Natural killer cell (primary cell): ENCODE data around the gene TENM3. TPM values are rescaled to one million over a fixed set of nuclear protein-coding genes. Genes with fewer than 3 reads are reported as not detected.

ENCODE experiments used
- ATAC-seq, 3 donors: fragments of 150-1000 bp in 2 of 3; fragments of 200-7000 bp in 1 of 3; cut with Tn5 transposase; 1 replicate in 1 of 3; 2 replicates in 2 of 3; pipeline ENCODE4 v1.10.0; 2021; ENCODE audit warnings: mild to moderate bottlenecking in 2 of 3, moderate library complexity in 2 of 3
- DNase-seq, 2 donors: peaks; one replicate each; pipeline versions ENCODE4 v3.0.0 to v3.0.0-alpha.2; 2013 to 2021; ENCODE audit warnings: mixed read lengths in 1 of 2
- H3K27ac ChIP-seq: one replicate; pipeline ENCODE4 v1.5.1; 2013; ENCODE audit warnings: mild to moderate bottlenecking, low read length
- H3K27me3 ChIP-seq: one replicate; pipeline ENCODE4 v1.6.1; 2013; ENCODE audit warnings: low read length; ENCODE audit not compliant: control insufficient read depth, insufficient read depth
- H3K36me3 ChIP-seq: one replicate; pipeline ENCODE4 v1.6.1; 2013; ENCODE audit warnings: low read length; ENCODE audit not compliant: control insufficient read depth, insufficient read depth
- H3K4me1 ChIP-seq: one replicate; pipeline ENCODE4 v1.6.1; 2013; ENCODE audit warnings: low read length; ENCODE audit not compliant: control insufficient read depth, insufficient read depth
- H3K4me3 ChIP-seq: one replicate; pipeline ENCODE4 v1.5.1; 2013; ENCODE audit warnings: low read length
- H3K9me3 ChIP-seq: one replicate; pipeline ENCODE4 v1.6.1; 2013; ENCODE audit warnings: low read length; ENCODE audit not compliant: control insufficient read depth, insufficient read depth
- H3K27ac Mint-ChIP-seq, 2 donors: one replicate each; pipeline ENCODE4 v1.8.0; 2022; ENCODE audit warnings: mild to moderate bottlenecking in 2 of 2, mixed read lengths in 2 of 2, moderate library complexity in 1 of 2
- H3K27me3 Mint-ChIP-seq, 2 donors: one replicate each; pipeline ENCODE4 v1.8.0; 2022; ENCODE audit warnings: low read depth in 2 of 2, mixed read lengths in 2 of 2
- H3K36me3 Mint-ChIP-seq: one replicate; pipeline ENCODE4 v1.8.0; 2022; ENCODE audit warnings: mixed read lengths
- H3K4me1 Mint-ChIP-seq, 2 donors: one replicate each; pipeline ENCODE4 v1.8.0; 2022; ENCODE audit warnings: mixed read lengths in 2 of 2
- H3K4me3 Mint-ChIP-seq: one replicate; pipeline ENCODE4 v1.8.0; 2022; ENCODE audit warnings: mild to moderate bottlenecking, moderate library complexity, mixed read lengths
- H3K9me3 Mint-ChIP-seq, 2 donors: one replicate each; pipeline ENCODE4 v1.8.0; 2022; ENCODE audit warnings: mixed read lengths in 2 of 2
- CTCF ChIP-seq: fragments of 200-600 bp; IDR thresholded peaks from one replicate; pipeline ENCODE4 v1.8.0; 2022; ENCODE audit warnings: antibody characterized with exemption
- WGBS: methylation state at CpG from one replicate; pipeline ENCODE4 v1.1.7; 2013; ENCODE audit warnings: missing lambda C conversion rate; ENCODE audit not compliant: insufficient coverage; 5-methylcytosine and 5-hydroxymethylcytosine counted together
- intact Hi-C: fragments of 100-400 bp; cut with micrococcal nuclease; formaldehyde crosslinking; loops from one replicate; pipeline ENCODE4 v1.14.2; 2022
- total RNA-seq, 4 donors: library from RNA; stranded (reverse); fragments of 120-200 nt in 1 of 4; gene quantifications; one replicate each; pipeline versions ENCODE4 v1.2.3 to v1.2.4, GENCODE V29; 2013 to 2022

The TENM3 gene
- total RNA-seq, 3 donors from 2014 or later (not counting 1 experiment from before 2014, with no cell fraction given), result not detected

GRCh38 chr4:182354867-182355266, 111.7 kb downstream of the TENM3 start:
- Mint-ChIP-seq H3K9me3 (peaks cover 6 to 12% of the 10 kb centered on the region in 2 donors), H3K4me1 (no peaks in the 10 kb centered on the region), H3K27me3 (no peaks in the 10 kb centered on the region), H3K4me3 (no peak overlapping the region), H3K36me3 (no peaks in the 10 kb centered on the region), H3K27ac (no peak overlapping the region)
- Histone ChIP-seq H3K9me3 (no peaks in the 10 kb centered on the region), H3K27me3 (no peaks in the 10 kb centered on the region), H3K36me3 (no peaks in the 10 kb centered on the region), H3K4me3 (no peak overlapping the region), H3K4me1 (no peaks in the 10 kb centered on the region), H3K27ac (no peak overlapping the region)
- ATAC-seq (no peak), DNase-seq (no peak)
- no peak for TF ChIP-seq CTCF
- 52% methylated on average over 7 of the region's 7 CpGs for WGBS
- intact Hi-C loops, result no loop called here

GRCh38 chr4:182367153-182367552, 124.0 kb downstream of the TENM3 start:
- DNase-seq (no peak), ATAC-seq (no peak)
- WGBS, result 89% methylated on average over 13 of the region's 13 CpGs
- H3K36me3 Mint-ChIP-seq, result no peaks in the 10 kb centered on the region
- H3K36me3 ChIP-seq, result no peaks in the 10 kb centered on the region
- no peak for TF ChIP-seq CTCF
- H3K4me1 Mint-ChIP-seq, result no peaks in the 10 kb centered on the region
- peaks cover 2 to 9% of the 10 kb centered on the region in 2 donors for H3K9me3 Mint-ChIP-seq
- no peak overlapping the region for H3K4me3 ChIP-seq
- no peak overlapping the region for H3K27ac Mint-ChIP-seq
- H3K27me3 ChIP-seq, result no peaks in the 10 kb centered on the region
- H3K27me3 Mint-ChIP-seq, result peaks cover 0 to 3% of the 10 kb centered on the region in 2 donors
- H3K4me3 Mint-ChIP-seq, result no peak overlapping the region
- no peaks in the 10 kb centered on the region for H3K4me1 ChIP-seq
- no peaks in the 10 kb centered on the region for H3K9me3 ChIP-seq
- no peak overlapping the region for H3K27ac ChIP-seq
- intact Hi-C loops, result no loop called here

GRCh38 chr4:182369211-182369610, 126.0 kb downstream of the TENM3 start:
- H3K4me1 Mint-ChIP-seq, result no peaks in the 10 kb centered on the region
- no peak overlapping the region for H3K27ac ChIP-seq
- peaks cover 2 to 9% of the 10 kb centered on the region in 2 donors for H3K9me3 Mint-ChIP-seq
- no peaks in the 10 kb centered on the region for H3K4me1 ChIP-seq
- intact Hi-C loops, result no loop called here
- H3K4me3 Mint-ChIP-seq, result no peak overlapping the region
- no peak for TF ChIP-seq CTCF
- no peaks in the 10 kb centered on the region for H3K27me3 ChIP-seq
- no peaks in the 10 kb centered on the region for H3K36me3 Mint-ChIP-seq
- H3K4me3 ChIP-seq, result no peak overlapping the region
- no peak overlapping the region for H3K27ac Mint-ChIP-seq
- H3K9me3 ChIP-seq, result no peaks in the 10 kb centered on the region
- peaks cover 0 to 3% of the 10 kb centered on the region in 2 donors for H3K27me3 Mint-ChIP-seq
- ATAC-seq, result no peak
- no peaks in the 10 kb centered on the region for H3K36me3 ChIP-seq
- 55% methylated on average over 3 of the region's 3 CpGs for WGBS
- DNase-seq, result no peak

GRCh38 chr4:182370491-182370890, 127.3 kb downstream of the TENM3 start:
- 71% methylated on average over 4 of the region's 4 CpGs for WGBS
- ATAC-seq (no peak), DNase-seq (no peak)
- no peaks in the 10 kb centered on the region for H3K36me3 ChIP-seq
- peaks cover 0 to 3% of the 10 kb centered on the region in 2 donors for H3K27me3 Mint-ChIP-seq
- no peaks in the 10 kb centered on the region for H3K27me3 ChIP-seq
- no peak overlapping the region for H3K27ac Mint-ChIP-seq
- no peak overlapping the region for H3K27ac ChIP-seq
- H3K4me3 Mint-ChIP-seq, result no peak overlapping the region
- intact Hi-C loops, result no loop called here
- no peak for TF ChIP-seq CTCF
- no peaks in the 10 kb centered on the region for H3K9me3 ChIP-seq
- H3K36me3 Mint-ChIP-seq, result no peaks in the 10 kb centered on the region
- no peaks in the 10 kb centered on the region for H3K4me1 Mint-ChIP-seq
- H3K9me3 Mint-ChIP-seq, result peaks cover 2 to 6% of the 10 kb centered on the region in 2 donors
- no peaks in the 10 kb centered on the region for H3K4me1 ChIP-seq
- no peak overlapping the region for H3K4me3 ChIP-seq
